Stimulated activated naive B cell treated with anti-CD40 and anti-IgM and Interleukin-4, amounts not matched to agents 10 μg/mL and 1 μg/mL and 100 μg/mL, for 72 hours (primary cell): ENCODE measurements around the gene CEP170B.

ENCODE experiments used
- ATAC-seq, 2 donors: fragments of 150-1000 bp; cut with Tn5 transposase; replicated peaks; 2 replicates each; pipeline ENCODE4 v1.10.0; 2021; ENCODE audit warnings: moderate library complexity in 1 of 2
- DNase-seq: peaks from one replicate; pipeline ENCODE4 v3.0.0; 2021
- H3K27ac Mint-ChIP-seq: one replicate; pipeline ENCODE4 v1.8.0; 2022; ENCODE audit warnings: mild to moderate bottlenecking, mixed read lengths
- H3K27me3 Mint-ChIP-seq, 2 donors: one replicate each; pipeline ENCODE4 v1.8.0; 2022; ENCODE audit warnings: mixed read lengths in 2 of 2
- H3K36me3 Mint-ChIP-seq, 2 donors: one replicate each; pipeline ENCODE4 v1.8.0; 2022; ENCODE audit warnings: mixed read lengths in 2 of 2, mild to moderate bottlenecking in 1 of 2
- H3K4me1 Mint-ChIP-seq, 2 donors: one replicate each; pipeline ENCODE4 v1.8.0; 2022; ENCODE audit warnings: mixed read lengths in 2 of 2, mild to moderate bottlenecking in 1 of 2
- H3K4me3 Mint-ChIP-seq, 2 donors: one replicate each; pipeline ENCODE4 v1.8.0; 2022; ENCODE audit warnings: mild to moderate bottlenecking in 2 of 2, mixed read lengths in 2 of 2, moderate library complexity in 1 of 2
- H3K9me3 Mint-ChIP-seq, 2 donors: one replicate each; pipeline ENCODE4 v1.8.0; 2022; ENCODE audit warnings: mixed read lengths in 2 of 2, mild to moderate bottlenecking in 1 of 2

CEP170B gene

DNA sequence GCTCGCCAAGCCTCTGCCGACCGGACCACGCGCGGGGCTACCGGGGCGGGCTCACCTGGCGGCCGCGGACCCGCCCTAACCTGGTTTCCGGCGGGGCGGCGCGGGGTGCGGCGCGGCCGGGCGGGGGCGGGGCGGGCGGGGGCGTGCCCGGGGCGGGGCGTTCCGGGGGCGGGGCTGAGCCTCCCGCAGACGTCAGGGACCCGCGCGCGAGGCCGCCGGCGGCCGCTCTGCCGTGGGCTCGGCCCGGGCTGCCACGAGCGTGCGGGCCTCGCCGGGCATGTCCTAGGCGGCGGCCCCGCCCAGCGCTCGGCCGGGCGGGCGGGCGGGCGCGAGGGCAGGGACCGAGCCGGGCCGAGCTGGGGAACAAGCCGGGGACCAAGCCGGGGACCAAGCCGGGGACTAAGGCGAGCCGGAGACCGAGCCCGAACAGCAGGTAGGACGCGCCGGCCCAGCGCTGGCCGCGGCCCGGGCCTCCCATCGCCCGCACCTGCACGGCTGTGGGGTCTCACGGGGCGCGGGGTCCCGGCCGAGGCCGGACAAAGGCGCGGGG lies at the start of gene CEP170B:
CEP170B (plus strand) TSS at position 188 of the 550 bp plus-strand sequence. CDS start 3,183 bp downstream, outside the sequence.
- DNase-seq: no peak
- Mint-ChIP-seq H3K27me3 (peaks cover 47 to 60% of the 10 kb centered on the region in 2 donors), H3K4me1 (peaks cover 1 to 6% of the 10 kb centered on the region in 2 donors), H3K36me3 (no peaks in the 10 kb centered on the region), H3K9me3 (no peaks in the 10 kb centered on the region), H3K27ac (peak within 1 kb of the TSS; percentile 88), H3K4me3 (peak within 1 kb of the TSS; percentile 78 to 81)
- ATAC-seq: peak; percentile 69 to 75

DNA sequence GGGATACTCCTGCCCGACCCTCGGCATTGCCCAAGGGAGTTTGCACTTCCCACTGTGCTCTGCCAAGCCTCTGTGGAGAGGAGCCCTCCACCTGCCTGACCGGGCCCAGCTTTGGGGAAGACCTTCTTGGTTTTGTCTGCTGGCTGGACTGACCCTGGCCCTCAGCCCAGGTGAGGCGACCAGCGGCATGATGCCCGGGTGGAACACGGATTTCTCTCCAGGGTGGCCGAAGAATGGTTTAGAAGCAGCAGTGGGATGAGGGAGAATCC lies 48.5 kb upstream of the CEP170B start:
- H3K27ac Mint-ChIP-seq: peak overlapping the region; percentile 98
- peak overlapping the region; percentile 99 for H3K4me3 Mint-ChIP-seq
- H3K9me3 Mint-ChIP-seq: no peaks in the 10 kb centered on the region
- ATAC-seq: no peak
- peaks cover 11 to 18% of the 10 kb centered on the region in 2 donors for H3K36me3 Mint-ChIP-seq
- H3K27me3 Mint-ChIP-seq: no peaks in the 10 kb centered on the region
- no peak for DNase-seq
- peaks cover 12 to 28% of the 10 kb centered on the region in 2 donors for H3K4me1 Mint-ChIP-seq

- peaks cover 7 to 18% of the 10 kb centered on the region in 2 donors for H3K36me3 Mint-ChIP-seq
- no peaks in the 10 kb centered on the region for H3K27me3 Mint-ChIP-seq
- ATAC-seq (no peak), DNase-seq (no peak)
- no peak overlapping the region for H3K27ac Mint-ChIP-seq
- H3K9me3 Mint-ChIP-seq: no peaks in the 10 kb centered on the region
- H3K4me1 Mint-ChIP-seq: peaks cover 10 to 28% of the 10 kb centered on the region in 2 donors
- H3K4me3 Mint-ChIP-seq: no peak overlapping the region
Measured at GRCh38 chr14:104817930-104818713, 46.9 kb upstream of the CEP170B start.

DNA sequence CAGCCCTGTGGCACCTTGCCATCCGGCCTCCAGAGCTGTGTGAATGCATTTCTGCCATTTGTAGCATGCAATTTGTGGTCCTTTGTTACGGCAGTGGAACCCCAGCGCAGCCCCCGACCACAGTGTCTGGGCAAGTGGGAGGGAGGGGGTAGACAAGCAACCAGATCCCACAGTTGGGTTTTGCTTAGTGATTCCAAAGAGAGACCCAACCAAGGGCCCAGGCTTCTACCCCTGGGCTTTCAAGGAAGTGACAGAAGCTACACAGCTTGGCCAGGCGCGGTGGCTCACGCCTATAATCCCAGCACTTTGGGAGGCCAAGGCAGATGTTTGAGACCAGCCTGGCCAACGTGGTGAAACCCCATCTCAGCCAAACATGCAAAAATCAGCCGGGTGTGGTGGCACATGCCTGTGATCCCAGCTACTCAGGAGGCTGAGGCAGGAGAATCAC lies 46.3 kb upstream of the CEP170B start:
- DNase-seq (no peak), ATAC-seq (no peak)
- Mint-ChIP-seq H3K27ac (no peak overlapping the region), H3K27me3 (no peaks in the 10 kb centered on the region), H3K4me3 (no peak overlapping the region), H3K4me1 (peaks cover 9 to 25% of the 10 kb centered on the region in 2 donors), H3K36me3 (peaks cover 7 to 15% of the 10 kb centered on the region in 2 donors), H3K9me3 (peaks cover 0 to under 1% of the 10 kb centered on the region in 2 donors)

GRCh38 chr14:104819361-104819781 lies 45.7 kb upstream of the CEP170B start:
- Mint-ChIP-seq H3K36me3 (peaks cover 8 to 14% of the 10 kb centered on the region in 2 donors), H3K9me3 (peaks cover 3 to 6% of the 10 kb centered on the region in 2 donors), H3K4me1 (peaks cover 7 to 25% of the 10 kb centered on the region in 2 donors), H3K27me3 (peaks cover 1 to 5% of the 10 kb centered on the region in 2 donors), H3K4me3 (no peak overlapping the region), H3K27ac (no peak overlapping the region)
- no peak for ATAC-seq
- no peak for DNase-seq

DNA sequence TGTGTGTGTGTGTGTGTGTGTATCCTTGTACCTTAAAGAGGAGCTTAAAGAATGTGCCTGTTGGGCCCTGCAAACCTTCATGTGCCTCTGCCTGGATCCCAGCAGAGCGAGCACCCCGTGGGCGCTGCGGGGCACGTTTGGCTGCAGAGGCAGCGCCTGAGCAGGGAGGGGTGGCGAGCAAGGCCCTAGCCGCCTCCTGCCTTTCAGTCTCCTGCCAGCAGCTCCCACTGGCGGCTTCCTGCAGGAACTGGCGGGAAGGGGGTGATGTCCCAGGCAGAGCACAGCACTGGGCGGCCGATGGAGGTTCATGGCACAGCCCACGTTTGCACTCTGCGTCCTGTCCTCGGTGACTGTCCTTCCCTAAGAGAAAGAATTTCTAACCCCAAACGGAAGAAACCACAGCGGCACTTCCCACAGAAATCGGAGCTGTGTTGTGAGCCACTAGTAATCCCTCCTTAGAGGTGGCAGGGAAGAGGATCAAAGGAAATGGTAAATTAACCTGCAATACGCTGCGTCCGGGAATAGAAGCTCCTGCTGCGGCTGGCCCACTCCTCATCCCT lies 44.3 kb upstream of the CEP170B start:
- no peak for DNase-seq
- H3K4me1 Mint-ChIP-seq: peaks cover 12 to 35% of the 10 kb centered on the region in 2 donors
- peaks cover 15 to 19% of the 10 kb centered on the region in 2 donors for H3K27me3 Mint-ChIP-seq
- H3K9me3 Mint-ChIP-seq: peaks cover 9 to 13% of the 10 kb centered on the region in 2 donors
- no peak overlapping the region for H3K27ac Mint-ChIP-seq
- H3K36me3 Mint-ChIP-seq: peaks cover 11 to 18% of the 10 kb centered on the region in 2 donors
- no peak for ATAC-seq
- H3K4me3 Mint-ChIP-seq: no peak overlapping the region

- no peak overlapping the region for H3K27ac Mint-ChIP-seq
- H3K9me3 Mint-ChIP-seq: peaks cover 9 to 13% of the 10 kb centered on the region in 2 donors
Measured at GRCh38 chr14:104821229-104821945, 43.7 kb upstream of the CEP170B start.

DNA sequence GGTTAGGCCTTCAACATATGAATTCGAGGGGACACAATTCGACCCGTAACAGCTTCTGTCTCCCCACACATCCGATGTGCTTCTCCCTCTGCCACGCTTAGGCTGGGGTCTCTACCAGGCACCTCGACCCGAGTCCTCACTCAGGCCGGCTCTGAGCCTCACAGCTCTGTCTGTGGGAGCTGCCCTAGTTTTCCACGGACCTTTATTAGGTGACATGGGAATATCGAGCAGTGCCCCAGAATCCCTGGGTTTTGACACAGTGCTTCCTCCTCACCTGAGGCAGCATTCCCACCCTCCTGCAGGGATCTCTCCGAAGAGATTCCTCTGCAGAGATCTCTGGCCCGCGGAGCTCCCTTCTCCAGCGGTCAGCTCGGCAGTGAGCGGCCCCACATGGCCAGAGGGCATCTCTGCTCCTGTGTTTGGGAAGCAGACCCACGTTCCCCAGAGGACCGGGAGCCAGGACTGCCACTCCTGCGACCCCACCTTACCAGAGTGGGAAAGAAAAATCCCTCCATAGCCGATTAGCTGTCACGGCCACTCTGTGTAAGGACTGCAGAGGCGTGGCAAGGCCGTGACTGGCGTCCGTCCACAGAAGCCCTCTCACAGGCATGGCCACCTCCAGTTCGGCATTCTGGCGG lies 43.0 kb upstream of the CEP170B start:
- no peak for DNase-seq
- Mint-ChIP-seq H3K36me3 (peaks cover 11 to 18% of the 10 kb centered on the region in 2 donors), H3K4me1 (peaks cover 16 to 37% of the 10 kb centered on the region in 2 donors), H3K27me3 (peaks cover 20 to 24% of the 10 kb centered on the region in 2 donors), H3K9me3 (peaks cover 9 to 13% of the 10 kb centered on the region in 2 donors), H3K4me3 (no peak overlapping the region), H3K27ac (no peak overlapping the region)
- no peak for ATAC-seq

More at GRCh38 chr14:104821229-104821945, 43.7 kb upstream of the CEP170B start:
- H3K4me3 Mint-ChIP-seq: no peak overlapping the region
- peaks cover 11 to 18% of the 10 kb centered on the region in 2 donors for H3K36me3 Mint-ChIP-seq
- H3K4me1 Mint-ChIP-seq: peaks cover 13 to 40% of the 10 kb centered on the region in 2 donors
- DNase-seq (no peak), ATAC-seq (no peak)
- H3K27me3 Mint-ChIP-seq: peaks cover 17 to 21% of the 10 kb centered on the region in 2 donors

DNA sequence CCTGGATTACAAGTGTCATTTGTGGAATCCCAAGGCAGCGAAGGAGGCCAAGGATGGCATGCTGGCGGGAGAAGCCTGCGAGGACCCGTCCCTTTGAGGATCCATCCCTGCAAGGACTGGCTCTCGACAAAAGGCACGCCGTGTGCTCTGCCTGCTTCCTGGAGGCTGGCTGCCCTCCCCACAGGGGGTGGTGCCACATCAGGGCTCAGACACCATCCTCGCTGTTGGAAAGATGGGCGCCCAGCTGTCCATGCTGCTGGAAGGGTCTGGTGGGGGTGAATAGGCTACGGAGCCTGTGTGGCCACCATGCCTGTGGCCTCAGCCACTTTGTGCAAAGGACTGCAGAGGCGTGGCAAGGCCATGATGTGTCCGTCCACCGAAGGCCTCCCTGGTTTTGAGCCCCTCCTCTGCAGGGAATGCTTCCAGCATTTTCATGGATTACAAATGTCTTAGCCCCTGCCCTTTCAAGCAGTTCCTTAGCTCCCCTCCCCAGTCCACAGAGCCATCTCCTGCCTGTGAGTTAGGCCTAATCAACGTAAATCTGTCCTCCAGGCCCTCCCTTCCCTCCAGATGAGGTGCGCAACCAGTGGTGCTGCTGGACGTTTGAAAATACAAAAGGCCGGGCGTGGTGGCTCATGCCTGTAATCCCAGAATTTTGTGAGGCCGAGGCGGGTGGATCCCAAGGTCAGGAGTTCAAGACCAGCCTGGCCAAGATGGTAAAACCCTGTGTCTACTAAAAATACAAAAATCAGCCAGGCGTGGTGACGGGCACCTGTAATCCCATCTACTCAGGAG lies 42.0 kb upstream of the CEP170B start:
- Mint-ChIP-seq H3K27me3 (peaks cover 21 to 33% of the 10 kb centered on the region in 2 donors), H3K4me1 (peaks cover 24 to 41% of the 10 kb centered on the region in 2 donors), H3K4me3 (no peak overlapping the region), H3K9me3 (peaks cover 9 to 13% of the 10 kb centered on the region in 2 donors), H3K27ac (no peak overlapping the region), H3K36me3 (peaks cover 11 to 13% of the 10 kb centered on the region in 2 donors)
- no peak for DNase-seq
- no peak for ATAC-seq

- H3K4me1 Mint-ChIP-seq: peaks cover 24 to 42% of the 10 kb centered on the region in 2 donors
- peaks cover 9 to 13% of the 10 kb centered on the region in 2 donors for H3K9me3 Mint-ChIP-seq
- H3K27me3 Mint-ChIP-seq: peaks cover 21 to 33% of the 10 kb centered on the region in 2 donors
- peak overlapping the region; percentile 15 to 88 for H3K4me3 Mint-ChIP-seq
- DNase-seq (no peak), ATAC-seq (no peak)
- H3K36me3 Mint-ChIP-seq: peaks cover 7% of the 10 kb centered on the region in 2 donors
- H3K27ac Mint-ChIP-seq: no peak overlapping the region
Measured at GRCh38 chr14:104824353-104824997, 40.6 kb upstream of the CEP170B start.

- no peak overlapping the region for H3K27ac Mint-ChIP-seq
- DNase-seq: peak; percentile 81
- peaks cover 21 to 33% of the 10 kb centered on the region in 2 donors for H3K27me3 Mint-ChIP-seq
- peaks cover 24 to 42% of the 10 kb centered on the region in 2 donors for H3K4me1 Mint-ChIP-seq
- peak overlapping the region; percentile 88 for H3K4me3 Mint-ChIP-seq
- peaks cover 7% of the 10 kb centered on the region in 2 donors for H3K36me3 Mint-ChIP-seq
- peaks cover 9 to 13% of the 10 kb centered on the region in 2 donors for H3K9me3 Mint-ChIP-seq
- peak; percentile 83 to 87 for ATAC-seq
Measured at GRCh38 chr14:104826189-104826860, 38.7 kb upstream of the CEP170B start.

DNA sequence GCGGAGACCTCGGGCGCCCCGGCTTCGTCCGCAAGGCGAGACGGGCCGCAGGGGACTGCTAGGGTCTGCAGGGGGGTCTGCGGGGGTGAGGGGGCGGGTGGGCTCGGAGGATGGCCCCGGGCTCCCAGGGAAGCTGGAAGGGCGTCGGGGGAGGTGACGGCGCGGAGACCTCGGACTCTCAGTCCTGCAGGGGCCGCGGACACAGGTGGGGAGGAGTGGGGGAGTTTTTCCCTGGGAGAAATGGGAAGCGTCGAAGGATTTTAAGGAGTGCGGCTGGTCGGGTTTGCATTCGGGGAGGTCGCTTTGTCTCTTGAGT lies 38.2 kb upstream of the CEP170B start:
- Mint-ChIP-seq H3K4me3 (peak overlapping the region; percentile 81 to 88), H3K27ac (no peak overlapping the region), H3K27me3 (peaks cover 21 to 33% of the 10 kb centered on the region in 2 donors), H3K9me3 (peaks cover 9 to 13% of the 10 kb centered on the region in 2 donors), H3K36me3 (peaks cover 7% of the 10 kb centered on the region in 2 donors), H3K4me1 (peaks cover 24 to 42% of the 10 kb centered on the region in 2 donors)
- no peak for ATAC-seq
- no peak for DNase-seq
